K562 (cell line): ENCODE data around the gene SAMD4A. TPM values are rescaled to one million over a fixed set of nuclear protein-coding genes. Genes with fewer than 3 reads are reported as not detected.

Source experiments
- ARID1B ChIP-seq: fragments of 450-650 bp; IDR thresholded peaks from 2 replicates; pipeline ENCODE4 v1.6.1; 2016; ENCODE audit warnings: antibody characterized with exemption, mild to moderate bottlenecking, inconsistent platforms
- ATF7 ChIP-seq: fragments of 450-650 bp; IDR thresholded peaks from 2 replicates; pipeline ENCODE4 v1.7.1; 2014; ENCODE audit warnings: mild to moderate bottlenecking, moderate library complexity
- BRD4 ChIP-seq: fragments of 200-600 bp; sonication (generic); IDR thresholded peaks from 2 replicates; pipeline ENCODE4 v1.6.1; 2017; ENCODE audit warnings: inconsistent platforms
- FOSL1 ChIP-seq: fragments of 200-800 bp; sonication (Bioruptor generic); conservative IDR thresholded peaks from 2 replicates; pipeline ENCODE4 v1.6.1; 2016; ENCODE audit warnings: missing genetic modification characterization, missing compliant biosample characterization
- HNRNPL ChIP-seq: fragments of 200-400 bp; formaldehyde crosslinking; IDR thresholded peaks from 2 replicates; pipeline ENCODE4 v1.6.1; 2017; ENCODE audit warnings: low read depth, mild to moderate bottlenecking, low read length
- JUN ChIP-seq, 2 experiments: sonication (generic) in 1 of 2; formaldehyde crosslinking in 1 of 2; IDR thresholded peaks; 2 replicates each; pipeline versions ENCODE4 v1.6.1 to v1.8.0; 2012 to 2022; ENCODE audit warnings: borderline replicate concordance in 2 of 2, mild to moderate bottlenecking in 2 of 2, improper control_type of control experiment in 1 of 2, low read depth in 1 of 2, low read length in 1 of 2, missing genetic modification reagents in 1 of 2
- JUND ChIP-seq, 2 experiments: IDR thresholded peaks; 2 replicates in 1 of 2; 3 replicates in 1 of 2; pipeline ENCODE4 v1.6.1; 2011; ENCODE audit warnings: borderline replicate concordance in 2 of 2, low read depth in 2 of 2, low read length in 2 of 2, improper control_type of control experiment in 1 of 2, missing biosample characterization in 1 of 2, missing genetic modification characterization in 1 of 2, missing genetic modification reagents in 1 of 2
- KAT7 ChIP-seq: sonication (generic); formaldehyde crosslinking; IDR thresholded peaks from 2 replicates; pipeline ENCODE4 v1.8.0; 2022; ENCODE audit warnings: missing genetic modification reagents, mild to moderate bottlenecking, borderline replicate concordance
- NUFIP1 ChIP-seq: fragments of 450-650 bp; IDR thresholded peaks from 2 replicates; pipeline ENCODE4 v1.6.1; 2018; ENCODE audit not compliant: partially characterized antibody
- SMAD4 ChIP-seq: fragments of 250-450 bp; sonication (Bioruptor Pico); conservative IDR thresholded peaks from 2 replicates; pipeline ENCODE4 v1.8.0; 2021; ENCODE audit warnings: inconsistent platforms, mild to moderate bottlenecking, moderate library complexity
- SRSF3 ChIP-seq: fragments of 200-400 bp; formaldehyde crosslinking; IDR thresholded peaks from 2 replicates; pipeline ENCODE4 v1.6.1; 2016; ENCODE audit warnings: mild to moderate bottlenecking, low read length, moderate library complexity; ENCODE audit not compliant: insufficient read depth
- ZNF512 ChIP-seq: IDR thresholded peaks from 2 replicates; pipeline ENCODE4 v1.6.1; 2016; ENCODE audit warnings: missing genetic modification characterization, missing compliant biosample characterization
- ZNF764 ChIP-seq: fragments of 250-450 bp; sonication (Bioruptor Pico); IDR thresholded peaks from 2 replicates; pipeline ENCODE4 v1.4.0; 2020; ENCODE audit warnings: low read depth, mild to moderate bottlenecking, moderate library complexity
- ZNF766 ChIP-seq: fragments of 200-800 bp; sonication (Bioruptor generic); conservative IDR thresholded peaks from 2 replicates; pipeline ENCODE4 v1.6.1; 2016; ENCODE audit warnings: missing genetic modification characterization, missing compliant biosample characterization
- ZNF780A ChIP-seq: fragments of 250-450 bp; sonication (Bioruptor Pico); IDR thresholded peaks from 2 replicates; pipeline ENCODE4 v1.5.0; 2021; ENCODE audit warnings: mild to moderate bottlenecking
- polyA plus RNA-seq, 8 experiments: library from polyadenylated mRNA; depleted of rRNA in 4 of 8; stranded (reverse) in 5 of 8; unstranded in 3 of 8; fragments of >200 nt; fragmentation: Nextera tagmentation in 2 of 8; fragmentation: Illumina TruSeq in 1 of 8; extraction: Ambion mirVana in 2 of 8; extraction: Trizol in 1 of 8; gene quantifications; 2 replicates each; pipeline versions ENCODE4 v1.2.1 to v1.2.3, GENCODE V29; 2011 to 2014; ENCODE audit warnings: inconsistent platforms in 1 of 8, missing spikeins in 1 of 8
- total RNA-seq, 7 experiments: library from RNA; depleted of rRNA in 6 of 7; stranded (reverse); fragments of >200 nt in 6 of 7; fragmentation: Illumina TruSeq in 2 of 7; extraction: Trizol in 2 of 7; gene quantifications; 2 replicates each; pipeline versions ENCODE4 v1.2.1 to v1.2.3, GENCODE V29; 2011 to 2021; ENCODE audit warnings: low replicate concordance in 1 of 7
- TF ChIP-seq, protein P1 (sequence below): fragments of 250-450 bp; sonication (Bioruptor Pico); IDR thresholded peaks from 2 replicates; pipeline ENCODE4 v1.9.0; 2021; ENCODE audit warnings: mild to moderate bottlenecking, inconsistent platforms
- TF ChIP-seq, protein P2 (sequence below): fragments of 450-650 bp; formaldehyde crosslinking; conservative IDR thresholded peaks from 2 replicates; pipeline ENCODE4 v1.4.0; 2022; ENCODE audit warnings: mild to moderate bottlenecking, missing genetic modification characterization

The SAMD4A gene
- total and polyA plus RNA-seq, 9 of the 15 experiments (the other 6 are each of a cell fraction or from before 2014, with no cell fraction given) = 0.66 to 6.8 (median 3.3) TPM

GRCh38 chr14:54737132-54737711 lies 170.3 kb downstream of the SAMD4A start (continued):
- TF ChIP-seq BRD4 (no peak), ZNF512 (tag) (no peak), JUND (IDR thresholded peaks at IDR 0.05; ENCODE audit: borderline replicate concordance, low read depth, low read length) (peak; percentile 91), JUND (tag; IDR thresholded peaks at IDR 0.05; ENCODE audit: borderline replicate concordance, low read depth, low read length) (peak; percentile 81; the same call in 2 of the 3 replicates), HNRNPL (no peak), ATF7 (peak; percentile 27; the same call in 1 of the 2 replicates), ZNF780A (CRISPR knock-in tag) (no peak), JUN (IDR thresholded peaks at IDR 0.05; ENCODE audit: borderline replicate concordance, low read depth, low read length) (peak; percentile 88), JUN (CRISPR knock-in tag; IDR thresholded peaks at IDR 0.05; ENCODE audit: borderline replicate concordance) (no peak), ZNF764 (CRISPR knock-in tag) (no peak), ZNF766 (CRISPR knock-in tag) (no peak), KAT7 (no peak), SMAD4 (CRISPR knock-in tag) (no peak), SRSF3 (no peak), FOSL1 (tag) (peak; percentile 96), NUFIP1 (no peak), ARID1B (peak; percentile 48)
- TF ChIP-seq, protein P1, sequence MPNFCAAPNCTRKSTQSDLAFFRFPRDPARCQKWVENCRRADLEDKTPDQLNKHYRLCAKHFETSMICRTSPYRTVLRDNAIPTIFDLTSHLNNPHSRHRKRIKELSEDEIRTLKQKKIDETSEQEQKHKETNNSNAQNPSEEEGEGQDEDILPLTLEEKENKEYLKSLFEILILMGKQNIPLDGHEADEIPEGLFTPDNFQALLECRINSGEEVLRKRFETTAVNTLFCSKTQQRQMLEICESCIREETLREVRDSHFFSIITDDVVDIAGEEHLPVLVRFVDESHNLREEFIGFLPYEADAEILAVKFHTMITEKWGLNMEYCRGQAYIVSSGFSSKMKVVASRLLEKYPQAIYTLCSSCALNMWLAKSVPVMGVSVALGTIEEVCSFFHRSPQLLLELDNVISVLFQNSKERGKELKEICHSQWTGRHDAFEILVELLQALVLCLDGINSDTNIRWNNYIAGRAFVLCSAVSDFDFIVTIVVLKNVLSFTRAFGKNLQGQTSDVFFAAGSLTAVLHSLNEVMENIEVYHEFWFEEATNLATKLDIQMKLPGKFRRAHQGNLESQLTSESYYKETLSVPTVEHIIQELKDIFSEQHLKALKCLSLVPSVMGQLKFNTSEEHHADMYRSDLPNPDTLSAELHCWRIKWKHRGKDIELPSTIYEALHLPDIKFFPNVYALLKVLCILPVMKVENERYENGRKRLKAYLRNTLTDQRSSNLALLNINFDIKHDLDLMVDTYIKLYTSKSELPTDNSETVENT = no peak
- TF ChIP-seq, protein P2, sequence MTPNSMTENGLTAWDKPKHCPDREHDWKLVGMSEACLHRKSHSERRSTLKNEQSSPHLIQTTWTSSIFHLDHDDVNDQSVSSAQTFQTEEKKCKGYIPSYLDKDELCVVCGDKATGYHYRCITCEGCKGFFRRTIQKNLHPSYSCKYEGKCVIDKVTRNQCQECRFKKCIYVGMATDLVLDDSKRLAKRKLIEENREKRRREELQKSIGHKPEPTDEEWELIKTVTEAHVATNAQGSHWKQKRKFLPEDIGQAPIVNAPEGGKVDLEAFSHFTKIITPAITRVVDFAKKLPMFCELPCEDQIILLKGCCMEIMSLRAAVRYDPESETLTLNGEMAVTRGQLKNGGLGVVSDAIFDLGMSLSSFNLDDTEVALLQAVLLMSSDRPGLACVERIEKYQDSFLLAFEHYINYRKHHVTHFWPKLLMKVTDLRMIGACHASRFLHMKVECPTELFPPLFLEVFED (CRISPR knock-in tag) = no peak
